ENCODE results near the gene FBXW10B.
"Not testable (repeated sequence)": the region's sequence is repeated elsewhere in the genome, so short reads cannot be mapped to it uniquely, and the experiment has no call there.

FBXW10B gene

DNA sequence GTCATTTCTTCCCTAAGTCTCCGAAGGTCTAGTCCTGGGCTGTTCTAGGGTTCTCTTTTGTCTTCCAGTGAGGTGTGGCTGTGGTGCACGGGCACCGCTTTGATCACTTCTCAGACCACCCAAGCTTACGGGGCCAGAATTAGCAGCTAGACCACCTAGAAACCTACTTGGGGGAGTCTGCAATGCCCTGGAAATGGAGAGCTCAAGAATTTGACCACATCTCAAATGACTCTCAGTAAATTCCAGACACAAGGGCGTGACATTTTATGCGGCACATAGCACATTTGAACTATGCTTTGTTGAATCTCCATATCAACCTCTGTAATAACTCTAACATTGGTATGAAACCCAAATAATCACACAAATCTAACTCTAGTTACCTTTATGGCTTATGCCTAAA lies 39.7 kb upstream of the FBXW10B start:
- Histone ChIP-seq H3K9me3 (ENCODE audit: severe bottlenecking) (no peaks in the 10 kb centered on the region), H3K4me3 (ENCODE audit: low read depth, low read length) (no peak overlapping the region), H3K27ac (no peak overlapping the region), H3K36me3 (no peaks in the 10 kb centered on the region), H3K27me3 (ENCODE audit: insufficient read depth, low read depth, severe bottlenecking) (no peaks in the 10 kb centered on the region)
- no peak for DNase-seq
- TF ChIP-seq, protein P1, sequence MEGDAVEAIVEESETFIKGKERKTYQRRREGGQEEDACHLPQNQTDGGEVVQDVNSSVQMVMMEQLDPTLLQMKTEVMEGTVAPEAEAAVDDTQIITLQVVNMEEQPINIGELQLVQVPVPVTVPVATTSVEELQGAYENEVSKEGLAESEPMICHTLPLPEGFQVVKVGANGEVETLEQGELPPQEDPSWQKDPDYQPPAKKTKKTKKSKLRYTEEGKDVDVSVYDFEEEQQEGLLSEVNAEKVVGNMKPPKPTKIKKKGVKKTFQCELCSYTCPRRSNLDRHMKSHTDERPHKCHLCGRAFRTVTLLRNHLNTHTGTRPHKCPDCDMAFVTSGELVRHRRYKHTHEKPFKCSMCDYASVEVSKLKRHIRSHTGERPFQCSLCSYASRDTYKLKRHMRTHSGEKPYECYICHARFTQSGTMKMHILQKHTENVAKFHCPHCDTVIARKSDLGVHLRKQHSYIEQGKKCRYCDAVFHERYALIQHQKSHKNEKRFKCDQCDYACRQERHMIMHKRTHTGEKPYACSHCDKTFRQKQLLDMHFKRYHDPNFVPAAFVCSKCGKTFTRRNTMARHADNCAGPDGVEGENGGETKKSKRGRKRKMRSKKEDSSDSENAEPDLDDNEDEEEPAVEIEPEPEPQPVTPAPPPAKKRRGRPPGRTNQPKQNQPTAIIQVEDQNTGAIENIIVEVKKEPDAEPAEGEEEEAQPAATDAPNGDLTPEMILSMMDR (IDR thresholded peaks at IDR 0.05; ENCODE audit: low read depth, low read length), result no peak

DNA sequence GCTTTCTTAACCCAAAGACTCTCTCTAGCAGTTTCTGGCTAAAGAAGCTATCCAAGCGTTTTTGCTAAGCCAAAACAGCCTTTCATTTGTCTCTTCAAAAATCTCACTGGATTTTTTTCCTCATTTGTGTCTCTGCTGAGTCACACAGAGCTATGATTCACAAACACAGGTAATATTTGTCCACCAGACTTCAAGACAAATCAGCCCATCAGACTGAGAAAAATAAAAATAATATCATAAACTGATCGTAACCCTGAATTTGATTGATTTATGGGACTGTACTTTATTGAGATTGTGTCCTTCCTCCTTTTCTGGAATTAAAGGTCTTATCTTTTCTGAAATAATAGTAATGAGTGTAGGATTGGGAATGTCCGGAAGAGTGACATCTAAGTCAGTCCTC lies 38.8 kb upstream of the FBXW10B start:
- no peak overlapping the region for H3K27ac ChIP-seq
- TF ChIP-seq, protein P1 (IDR thresholded peaks at IDR 0.05; ENCODE audit: low read depth, low read length), result no peak
- H3K9me3 ChIP-seq (ENCODE audit: severe bottlenecking), result no peaks in the 10 kb centered on the region
- no peak overlapping the region for H3K4me3 ChIP-seq (ENCODE audit: low read depth, low read length)
- no peaks in the 10 kb centered on the region for H3K36me3 ChIP-seq
- no peak for DNase-seq
- no peaks in the 10 kb centered on the region for H3K27me3 ChIP-seq (ENCODE audit: insufficient read depth, low read depth, severe bottlenecking)

DNA sequence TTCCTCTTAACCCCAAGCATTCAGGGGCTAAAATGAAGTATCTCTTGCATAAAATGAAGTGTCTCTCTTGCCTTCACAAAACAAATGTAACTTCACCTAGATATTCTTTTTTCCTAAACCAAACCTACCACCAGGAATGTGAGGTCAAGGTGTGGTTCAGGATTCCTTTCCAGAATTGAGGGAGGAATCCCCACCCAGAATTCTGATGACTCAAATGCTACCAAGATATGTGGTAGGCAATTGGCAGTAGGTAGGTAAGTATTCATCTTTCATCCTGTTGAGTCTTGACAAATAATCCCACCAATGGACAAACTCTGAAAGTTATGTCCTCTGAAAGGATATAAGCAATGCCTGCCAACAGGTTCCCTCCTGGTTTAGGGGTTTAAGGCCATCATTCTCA lies 38.4 kb upstream of the FBXW10B start:
- Histone ChIP-seq H3K27me3 (ENCODE audit: insufficient read depth, low read depth, severe bottlenecking) (no peaks in the 10 kb centered on the region), H3K27ac (no peak overlapping the region), H3K9me3 (ENCODE audit: severe bottlenecking) (no peaks in the 10 kb centered on the region), H3K36me3 (no peaks in the 10 kb centered on the region), H3K4me3 (ENCODE audit: low read depth, low read length) (no peak overlapping the region)
- DNase-seq, result no peak
- TF ChIP-seq, protein P1 (IDR thresholded peaks at IDR 0.05; ENCODE audit: low read depth, low read length), result no peak

DNA sequence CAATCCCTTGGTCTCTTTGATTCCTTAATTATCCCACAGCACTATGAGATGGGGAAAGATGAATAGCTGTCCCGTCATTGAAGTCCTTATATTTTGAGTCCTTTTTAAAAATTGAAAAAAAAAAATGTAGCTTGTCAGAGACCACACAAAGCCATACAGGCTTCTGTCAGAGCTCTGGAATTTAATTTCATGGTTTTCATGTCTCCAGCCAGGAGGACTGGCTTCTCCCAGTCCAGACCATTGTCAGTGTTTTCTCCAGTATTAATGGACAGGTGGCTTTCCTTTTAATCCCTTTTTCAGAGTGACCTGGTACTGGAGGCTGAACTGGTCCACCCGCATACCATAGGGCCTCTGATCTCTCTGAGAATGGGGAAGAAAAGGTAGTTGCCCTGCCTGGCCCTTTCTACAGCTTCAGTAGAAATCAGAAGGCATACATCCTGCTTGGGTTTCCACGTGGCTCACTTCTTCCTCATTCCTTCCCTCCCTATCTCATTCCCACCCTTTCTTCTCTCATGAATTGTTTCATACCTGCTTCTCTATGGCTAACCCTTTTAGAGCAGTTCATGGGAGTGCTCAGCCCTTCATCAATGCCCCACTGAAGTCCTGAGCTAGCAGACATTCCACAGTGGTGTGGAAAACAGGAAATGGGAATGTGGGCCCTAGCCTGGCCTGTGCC lies 35.5 kb upstream of the FBXW10B start:
- DNase-seq, result no peak
- H3K27ac ChIP-seq, result no peak overlapping the region
- no peaks in the 10 kb centered on the region for H3K27me3 ChIP-seq (ENCODE audit: insufficient read depth, low read depth, severe bottlenecking)
- H3K4me3 ChIP-seq (ENCODE audit: low read depth, low read length), result no peak overlapping the region
- TF ChIP-seq, protein P1 (IDR thresholded peaks at IDR 0.05; ENCODE audit: low read depth, low read length), result no peak
- no peaks in the 10 kb centered on the region for H3K9me3 ChIP-seq (ENCODE audit: severe bottlenecking)
- H3K36me3 ChIP-seq, result no peaks in the 10 kb centered on the region

DNA sequence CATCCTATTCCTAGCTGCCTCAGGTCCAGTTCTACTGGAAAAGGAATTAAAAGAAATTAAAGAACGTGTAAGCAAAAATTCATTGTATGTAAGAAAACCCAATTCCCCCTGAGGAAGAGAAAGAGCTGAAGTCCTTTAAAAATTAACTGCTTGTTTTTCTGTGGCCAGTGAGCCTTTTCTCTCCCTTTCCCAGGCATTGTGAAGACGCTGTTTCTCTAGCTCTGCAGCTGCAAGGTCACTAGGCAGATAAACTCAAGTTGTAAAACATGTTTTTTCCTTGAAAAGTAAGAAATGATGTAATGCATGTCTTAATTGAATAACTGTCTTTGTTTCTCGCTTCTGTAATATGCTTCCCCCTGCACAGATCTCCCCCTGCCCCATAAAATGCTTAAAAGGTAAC lies 34.9 kb upstream of the FBXW10B start:
- H3K27ac ChIP-seq; H3K27me3 ChIP-seq (ENCODE audit: insufficient read depth, low read depth, severe bottlenecking); H3K4me3 ChIP-seq (ENCODE audit: low read depth, low read length); H3K36me3 ChIP-seq; H3K9me3 ChIP-seq (ENCODE audit: severe bottlenecking); DNase-seq: not testable (repeated sequence)

DNA sequence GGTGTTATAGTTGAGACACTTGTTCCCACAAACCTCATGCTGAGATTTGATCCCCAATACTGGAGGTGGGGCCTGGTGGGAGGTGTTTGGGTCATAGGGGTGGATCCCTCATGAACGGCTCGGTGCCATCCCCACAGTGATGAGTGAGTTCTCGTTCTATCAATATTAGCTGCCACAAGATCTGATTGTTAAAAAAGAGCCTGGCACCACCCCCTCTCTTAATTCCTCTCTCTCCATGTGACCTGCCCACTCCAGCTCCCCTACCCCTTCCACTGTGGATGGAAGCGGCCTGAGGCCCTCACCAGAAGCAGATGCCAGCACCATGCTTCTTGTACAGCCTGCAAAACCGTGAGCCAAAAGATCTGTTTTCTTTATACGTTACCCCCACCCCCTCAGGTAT lies 33.5 kb upstream of the FBXW10B start:
- H3K27me3 ChIP-seq (ENCODE audit: insufficient read depth, low read depth, severe bottlenecking), result no peaks in the 10 kb centered on the region
- H3K9me3 ChIP-seq (ENCODE audit: severe bottlenecking), result no peaks in the 10 kb centered on the region
- DNase-seq, result no peak
- no peaks in the 10 kb centered on the region for H3K36me3 ChIP-seq
- no peak overlapping the region for H3K4me3 ChIP-seq (ENCODE audit: low read depth, low read length)
- TF ChIP-seq, protein P1 (IDR thresholded peaks at IDR 0.05; ENCODE audit: low read depth, low read length), result no peak
- no peak overlapping the region for H3K27ac ChIP-seq
